Activated CD4-positive, alpha-beta T cell treated with anti-CD3 and anti-CD28 coated beads for 1 hour (primary cell): ENCODE measurements around the gene TLN1.
A peak's percentile ranks its signal among the peaks of the same experiment; 100 is the strongest.

ENCODE experiments used
- DNase-seq: peaks from one replicate; pipeline ENCODE4 v3.0.0-alpha.2; 2020

TLN1 gene

GRCh38 chr9:35658137-35658967 lies 73.6 kb downstream of the TLN1 start, which contains the start of gene CCDC107:
Gene CCDC107 (plus strand): TSS chr9:35658292. CDS start chr9:35658380, 88 bp downstream.
- peak; percentile 75 for DNase-seq

- peak; percentile 86 for DNase-seq
Measured at GRCh38 chr9:35657546-35658136, 74.4 kb downstream of the TLN1 start, which contains the start of gene RMRP. Gene RMRP (minus strand): TSS chr9:35658019.

GRCh38 chr9:35656831-35657545 lies 75.0 kb downstream of the TLN1 start:
- DNase-seq, result no peak

GRCh38 chr9:35656348-35656747 lies 75.6 kb downstream of the TLN1 start:
- DNase-seq, result no peak

- DNase-seq, result no peak
Measured at GRCh38 chr9:35653611-35654010, 78.4 kb downstream of the TLN1 start.

- DNase-seq, result no peak
Measured at GRCh38 chr9:35652829-35653209, 79.2 kb downstream of the TLN1 start.

GRCh38 chr9:35651956-35652828 lies 79.8 kb downstream of the TLN1 start:
- DNase-seq, result no peak

- no peak for DNase-seq
Measured at GRCh38 chr9:35650341-35651158, 81.4 kb downstream of the TLN1 start, which contains the start of gene SIT1. Gene SIT1 (minus strand): TSS chr9:35650931. CDS start chr9:35650853, 78 bp downstream.

GRCh38 chr9:35649431-35650340 lies 82.3 kb downstream of the TLN1 start:
- DNase-seq, result no peak
